GM13976 (cell line): Measurements from ENCODE around the gene STAT5A.
"Not testable (repeated sequence)": the region's sequence is repeated elsewhere in the genome, so short reads cannot be mapped to it uniquely, and the experiment has no call there.

ENCODE experiments used
- DNase-seq: peaks from one replicate; pipeline ENCODE4 v3.0.0; 2012; ENCODE audit warnings: low spot score
- in situ Hi-C: fragments of 300-500 bp; cut with MboI; formaldehyde crosslinking; loops from one replicate; pipeline ENCODE4 v1.12.0; 2022; ENCODE audit warnings: low sequenced_read_pairs, mixed read lengths, inconsistent platforms; ENCODE audit not compliant: unreplicated experiment
- TF ChIP-seq, protein P1 (sequence below): IDR thresholded peaks from 2 replicates; pipeline ENCODE4 v1.5.1; 2012; ENCODE audit warnings: borderline replicate concordance, mild to moderate bottlenecking; ENCODE audit not compliant: insufficient read depth; ENCODE audit errors: extremely low read depth, missing control alignments, control extremely low read depth

The STAT5A gene

DNA sequence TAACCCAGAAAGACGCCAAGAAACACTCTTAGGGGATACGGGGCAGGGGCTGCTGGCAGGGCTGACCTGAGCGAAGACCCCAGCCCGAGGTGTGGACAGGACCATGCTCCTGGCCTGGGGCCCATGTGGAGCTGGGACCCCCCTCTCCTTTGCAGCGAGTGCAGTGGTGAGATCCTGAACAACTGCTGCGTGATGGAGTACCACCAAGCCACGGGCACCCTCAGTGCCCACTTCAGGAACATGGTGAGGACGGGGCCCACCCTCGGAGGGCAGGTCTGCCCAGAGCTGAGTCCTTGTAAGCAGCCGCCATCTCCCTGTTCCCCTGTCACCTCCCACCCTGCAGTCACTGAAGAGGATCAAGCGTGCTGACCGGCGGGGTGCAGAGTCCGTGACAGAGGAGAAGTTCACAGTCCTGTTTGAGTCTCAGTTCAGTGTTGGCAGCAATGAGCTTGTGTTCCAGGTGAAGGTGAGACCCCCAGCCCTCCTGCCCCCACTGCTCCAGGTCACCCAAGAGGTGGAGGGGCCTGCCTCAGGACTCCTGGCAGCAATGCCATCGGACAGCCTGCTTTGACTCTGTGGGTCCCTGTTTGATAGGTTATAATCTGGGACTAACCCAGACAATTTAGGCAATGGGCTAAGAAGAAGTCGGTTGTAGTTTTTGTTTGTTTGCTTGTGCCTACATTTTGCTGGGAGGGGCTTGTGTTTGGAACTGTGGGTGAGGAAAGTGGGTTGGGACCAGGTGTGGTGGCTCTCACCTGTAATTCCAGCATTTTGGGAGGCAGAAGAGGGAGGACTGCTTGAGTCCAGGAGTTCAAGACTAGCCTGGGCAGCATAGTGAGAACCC, 16.1 kb downstream of the STAT5A start:
- in situ Hi-C loops = no loop called here
- TF ChIP-seq, protein P1, sequence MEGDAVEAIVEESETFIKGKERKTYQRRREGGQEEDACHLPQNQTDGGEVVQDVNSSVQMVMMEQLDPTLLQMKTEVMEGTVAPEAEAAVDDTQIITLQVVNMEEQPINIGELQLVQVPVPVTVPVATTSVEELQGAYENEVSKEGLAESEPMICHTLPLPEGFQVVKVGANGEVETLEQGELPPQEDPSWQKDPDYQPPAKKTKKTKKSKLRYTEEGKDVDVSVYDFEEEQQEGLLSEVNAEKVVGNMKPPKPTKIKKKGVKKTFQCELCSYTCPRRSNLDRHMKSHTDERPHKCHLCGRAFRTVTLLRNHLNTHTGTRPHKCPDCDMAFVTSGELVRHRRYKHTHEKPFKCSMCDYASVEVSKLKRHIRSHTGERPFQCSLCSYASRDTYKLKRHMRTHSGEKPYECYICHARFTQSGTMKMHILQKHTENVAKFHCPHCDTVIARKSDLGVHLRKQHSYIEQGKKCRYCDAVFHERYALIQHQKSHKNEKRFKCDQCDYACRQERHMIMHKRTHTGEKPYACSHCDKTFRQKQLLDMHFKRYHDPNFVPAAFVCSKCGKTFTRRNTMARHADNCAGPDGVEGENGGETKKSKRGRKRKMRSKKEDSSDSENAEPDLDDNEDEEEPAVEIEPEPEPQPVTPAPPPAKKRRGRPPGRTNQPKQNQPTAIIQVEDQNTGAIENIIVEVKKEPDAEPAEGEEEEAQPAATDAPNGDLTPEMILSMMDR = no peak
- DNase-seq = no peak

DNA sequence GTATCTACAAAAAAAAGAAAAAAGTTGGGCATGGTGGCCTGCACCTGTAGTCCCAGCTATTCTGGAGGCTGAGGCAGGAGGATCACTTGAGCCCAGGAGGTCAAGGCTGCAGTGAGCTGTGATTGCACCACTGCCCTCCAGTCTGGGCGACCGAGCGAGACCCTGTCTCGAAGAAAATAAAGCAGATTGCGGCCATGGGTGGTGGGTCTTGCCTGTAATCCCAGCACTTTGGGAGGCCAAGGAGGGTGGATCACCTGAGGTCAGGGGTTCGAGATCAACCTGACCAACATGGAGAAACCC, 16.7 kb downstream of the STAT5A start:
- DNase-seq, in situ Hi-C loops: not testable (repeated sequence)

DNA sequence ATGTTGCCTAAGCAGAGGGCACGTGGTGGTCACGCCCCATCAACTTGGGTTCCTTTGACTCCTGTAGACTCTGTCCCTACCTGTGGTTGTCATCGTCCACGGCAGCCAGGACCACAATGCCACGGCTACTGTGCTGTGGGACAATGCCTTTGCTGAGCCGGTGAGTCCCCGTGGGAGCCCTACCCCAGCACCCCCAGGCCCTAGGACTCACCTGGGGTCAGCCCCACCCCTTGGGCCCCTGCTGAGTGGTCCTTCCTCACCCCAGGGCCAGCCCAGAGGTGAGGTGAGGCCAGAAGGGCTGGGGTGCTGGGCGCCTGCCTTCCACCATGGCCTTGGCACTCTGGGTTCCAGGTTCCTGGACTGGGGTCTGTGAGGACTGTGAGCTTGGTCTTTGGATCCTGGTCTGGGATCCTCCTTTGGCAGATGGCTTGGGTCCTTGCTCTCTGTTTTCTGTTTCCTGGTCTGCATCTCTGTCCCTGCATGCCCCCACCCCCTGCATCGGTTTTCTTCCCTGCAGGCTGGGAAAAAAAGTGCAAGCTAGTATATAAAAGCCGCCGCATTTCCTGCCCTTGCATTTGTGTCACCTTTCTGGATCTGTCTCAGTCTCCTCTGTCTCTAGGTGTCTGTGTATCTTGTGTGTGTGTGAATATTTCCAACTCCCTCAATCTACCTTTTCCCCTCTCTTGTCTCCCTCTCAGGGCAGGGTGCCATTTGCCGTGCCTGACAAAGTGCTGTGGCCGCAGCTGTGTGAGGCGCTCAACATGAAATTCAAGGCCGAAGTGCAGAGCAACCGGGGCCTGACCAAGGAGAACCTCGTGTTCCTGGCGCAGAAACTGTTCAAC, 17.5 kb downstream of the STAT5A start:
- in situ Hi-C loops = no loop called here
- TF ChIP-seq, protein P1 = no peak
- no peak for DNase-seq

DNA sequence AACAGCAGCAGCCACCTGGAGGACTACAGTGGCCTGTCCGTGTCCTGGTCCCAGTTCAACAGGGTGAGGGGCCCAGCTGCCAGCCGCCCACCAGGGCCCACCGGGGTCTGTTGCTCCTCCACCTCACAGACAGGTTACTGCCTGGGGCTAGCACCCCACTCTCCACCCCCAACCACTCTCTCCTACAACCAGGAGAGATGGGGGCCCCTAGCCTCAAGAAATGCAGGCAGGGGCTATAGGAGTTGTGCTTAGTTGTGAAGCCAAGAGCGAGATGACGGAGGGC, 18.0 kb downstream of the STAT5A start:
- in situ Hi-C loops = no loop called here
- no peak for DNase-seq
- TF ChIP-seq, protein P1 = no peak

DNA sequence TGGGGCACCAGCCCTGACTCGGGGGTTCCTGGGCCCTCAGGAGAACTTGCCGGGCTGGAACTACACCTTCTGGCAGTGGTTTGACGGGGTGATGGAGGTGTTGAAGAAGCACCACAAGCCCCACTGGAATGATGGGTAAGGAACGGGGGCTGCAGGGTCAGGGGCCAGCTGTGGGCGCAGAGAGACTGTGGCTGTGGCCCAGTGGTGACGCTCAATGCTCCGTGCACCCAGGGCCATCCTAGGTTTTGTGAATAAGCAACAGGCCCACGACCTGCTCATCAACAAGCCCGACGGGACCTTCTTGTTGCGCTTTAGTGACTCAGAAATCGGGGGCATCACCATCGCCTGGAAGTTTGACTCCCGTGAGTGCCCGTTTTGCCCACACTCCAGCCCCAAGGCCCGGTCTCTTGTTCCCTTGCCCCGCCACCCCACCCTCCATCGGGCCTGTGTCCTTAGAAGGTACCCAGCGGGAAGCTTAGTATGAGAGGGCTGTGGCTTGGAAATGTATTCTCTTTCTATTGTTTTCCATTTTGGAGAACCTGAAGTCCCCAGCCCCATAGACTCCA, 19.1 kb downstream of the STAT5A start:
- no peak for DNase-seq
- in situ Hi-C loops = no loop called here
- TF ChIP-seq, protein P1 = no peak

DNA sequence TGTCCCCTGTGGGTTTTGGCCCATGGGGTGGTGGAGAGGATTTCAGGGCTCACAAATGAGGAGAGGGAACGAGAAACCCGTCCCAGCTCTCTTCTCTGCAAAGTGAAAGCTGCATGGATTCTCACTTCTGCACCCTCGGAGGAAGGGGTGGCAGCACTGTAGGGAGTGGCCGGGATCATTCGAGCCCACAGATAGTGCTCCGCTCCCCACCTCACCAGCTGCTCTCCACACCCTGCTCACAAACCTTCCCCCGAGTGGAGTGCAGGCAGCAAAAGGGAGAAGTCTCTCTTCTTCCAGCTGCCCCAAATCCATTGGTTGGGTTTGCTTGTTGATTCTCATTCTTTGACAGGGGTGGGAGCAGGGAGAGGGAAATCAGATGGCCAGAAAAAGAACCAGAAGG, 20.1 kb downstream of the STAT5A start:
- DNase-seq = no peak
- in situ Hi-C loops = no loop called here
- TF ChIP-seq, protein P1 = no peak

DNA sequence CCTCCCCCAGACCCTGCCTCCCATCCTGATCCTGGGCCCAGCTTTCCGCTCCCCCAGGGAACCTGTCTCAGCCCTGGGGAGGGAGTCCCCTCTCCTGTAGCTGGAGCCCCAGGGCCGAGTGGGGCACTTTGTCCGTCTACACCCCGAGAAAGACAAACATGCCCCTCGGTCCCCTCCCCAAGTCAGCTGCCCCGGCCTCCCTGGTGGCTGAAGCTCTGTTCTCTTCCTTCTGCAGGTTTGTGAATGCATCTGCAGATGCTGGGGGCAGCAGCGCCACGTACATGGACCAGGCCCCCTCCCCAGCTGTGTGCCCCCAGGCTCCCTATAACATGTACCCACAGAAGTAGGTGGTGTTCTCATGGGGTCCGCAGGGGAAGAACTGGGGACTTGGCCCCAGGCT, 20.8 kb downstream of the STAT5A start:
- TF ChIP-seq, protein P1 = no peak
- DNase-seq = no peak
- in situ Hi-C loops = no loop called here
